K562 (cell line): ENCODE data around the gene AIF1. TPM values are rescaled to one million over a fixed set of nuclear protein-coding genes. Genes with fewer than 3 reads are reported as not detected.

ENCODE experiments used
- ARNT ChIP-seq, 2 experiments: fragments of 450-650 bp; IDR thresholded peaks; 2 replicates each; pipeline ENCODE4 v1.6.1; 2016; ENCODE audit warnings: mild to moderate bottlenecking in 1 of 2
- CREBBP ChIP-seq: IDR thresholded peaks from one replicate; pipeline ENCODE4 v1.6.1; 2012; ENCODE audit warnings: low read depth, mild to moderate bottlenecking, control low read depth, inconsistent platforms, low read length
- GABPA ChIP-seq: fragments of 200-800 bp; sonication (Bioruptor generic); conservative IDR thresholded peaks from 2 replicates; pipeline ENCODE4 v1.6.1; 2016; ENCODE audit warnings: low read depth, missing genetic modification characterization, missing compliant biosample characterization
- IRF2 ChIP-seq: sonication (generic); formaldehyde crosslinking; IDR thresholded peaks from 2 replicates; pipeline ENCODE4 v1.8.1; 2022; ENCODE audit warnings: mild to moderate bottlenecking, missing genetic modification reagents
- MCM2 ChIP-seq: fragments of 450-650 bp; IDR thresholded peaks from 2 replicates; pipeline ENCODE4 v1.6.1; 2017; ENCODE audit warnings: low read depth, mild to moderate bottlenecking
- NBN ChIP-seq: fragments of 450-650 bp; IDR thresholded peaks from 2 replicates; pipeline ENCODE4 v1.6.1; 2016; ENCODE audit warnings: low read depth, mild to moderate bottlenecking
- NR2F6 ChIP-seq: fragments of 450-650 bp; formaldehyde crosslinking; IDR thresholded peaks from 2 replicates; pipeline ENCODE4 v1.4.0; 2020; ENCODE audit warnings: mild to moderate bottlenecking
- POLR3A ChIP-seq: IDR thresholded peaks from 2 replicates; pipeline ENCODE4 v1.6.1; 2011; ENCODE audit warnings: borderline replicate concordance, mild to moderate bottlenecking, moderate library complexity; ENCODE audit not compliant: insufficient read length, insufficient read depth; ENCODE audit errors: extremely low read depth
- PPARD ChIP-seq: fragments of 250-450 bp; sonication (Bioruptor Pico); IDR thresholded peaks from 2 replicates; pipeline ENCODE4 v1.8.0; 2022; ENCODE audit warnings: inconsistent platforms, mild to moderate bottlenecking, moderate library complexity
- PURB ChIP-seq: sonication (generic); formaldehyde crosslinking; IDR thresholded peaks from 2 replicates; pipeline ENCODE4 v1.9.0; 2021; ENCODE audit warnings: low read depth, mild to moderate bottlenecking, missing genetic modification reagents
- TEAD1 ChIP-seq, 2 experiments: fragments of 450-650 bp in 1 of 2; sonication (generic) in 1 of 2; formaldehyde crosslinking; IDR thresholded peaks; 2 replicates each; pipeline versions ENCODE4 v1.4.0 to v1.8.0; 2020 to 2022; ENCODE audit warnings: mild to moderate bottlenecking in 2 of 2, missing genetic modification reagents in 1 of 2
- TEAD4 ChIP-seq, 2 experiments: sonication (generic) in 1 of 2; formaldehyde crosslinking in 1 of 2; IDR thresholded peaks; 2 replicates each; pipeline versions ENCODE4 v1.6.1 to v1.8.0; 2012 to 2022; ENCODE audit warnings: borderline replicate concordance in 1 of 2, inconsistent platforms in 1 of 2, low read length in 1 of 2, mild to moderate bottlenecking in 1 of 2, missing genetic modification reagents in 1 of 2
- ZNF175 ChIP-seq: fragments of 200-800 bp; sonication (Bioruptor generic); IDR thresholded peaks from 2 replicates; pipeline ENCODE4 v1.6.1; 2016; ENCODE audit warnings: low read depth, mild to moderate bottlenecking, missing genetic modification characterization, missing compliant biosample characterization
- polyA plus RNA-seq, 8 experiments: library from polyadenylated mRNA; depleted of rRNA in 4 of 8; stranded (reverse) in 5 of 8; unstranded in 3 of 8; fragments of >200 nt; fragmentation: Nextera tagmentation in 2 of 8; fragmentation: Illumina TruSeq in 1 of 8; extraction: Ambion mirVana in 2 of 8; extraction: Trizol in 1 of 8; gene quantifications; 2 replicates each; pipeline versions ENCODE4 v1.2.1 to v1.2.3, GENCODE V29; 2011 to 2014; ENCODE audit warnings: inconsistent platforms in 1 of 8, missing spikeins in 1 of 8
- total RNA-seq, 7 experiments: library from RNA; depleted of rRNA in 6 of 7; stranded (reverse); fragments of >200 nt in 6 of 7; fragmentation: Illumina TruSeq in 2 of 7; extraction: Trizol in 2 of 7; gene quantifications; 2 replicates each; pipeline versions ENCODE4 v1.2.1 to v1.2.3, GENCODE V29; 2011 to 2021; ENCODE audit warnings: low replicate concordance in 1 of 7
- TF ChIP-seq, protein P1 (sequence below): IDR thresholded peaks from 2 replicates; pipeline ENCODE4 v1.6.1; 2012; ENCODE audit warnings: low read depth, low read length, improper control_type of control experiment, borderline replicate concordance
- TF ChIP-seq, protein P2 (sequence below): IDR thresholded peaks from 3 replicates; pipeline ENCODE4 v1.6.1; 2011; ENCODE audit warnings: borderline replicate concordance, mild to moderate bottlenecking; ENCODE audit not compliant: insufficient read length, insufficient read depth
- TF ChIP-seq, protein P3 (sequence below), 2 experiments: fragments of 450-650 bp in 1 of 2; sonication (generic) in 1 of 2; formaldehyde crosslinking; conservative IDR thresholded peaks; 2 replicates each; pipeline versions ENCODE4 v1.4.0 to v1.8.1; 2020 to 2022; ENCODE audit warnings: mild to moderate bottlenecking in 1 of 2, missing genetic modification reagents in 1 of 2
- TF ChIP-seq, protein P4 (sequence below): fragments of 450-650 bp; formaldehyde crosslinking; conservative IDR thresholded peaks from 2 replicates; pipeline ENCODE4 v1.4.0; 2022; ENCODE audit warnings: mild to moderate bottlenecking, missing genetic modification characterization
- TF ChIP-seq, protein P5 (sequence below): sonication (generic); formaldehyde crosslinking; IDR thresholded peaks from 2 replicates; pipeline ENCODE4 v1.8.0; 2022; ENCODE audit warnings: mild to moderate bottlenecking, missing genetic modification reagents

The AIF1 gene
- total and polyA plus RNA-seq, 9 of the 15 experiments (the other 6 are each of a cell fraction or from before 2014, with no cell fraction given): 9.4 to 33.4 (median 19.4) TPM

DNA sequence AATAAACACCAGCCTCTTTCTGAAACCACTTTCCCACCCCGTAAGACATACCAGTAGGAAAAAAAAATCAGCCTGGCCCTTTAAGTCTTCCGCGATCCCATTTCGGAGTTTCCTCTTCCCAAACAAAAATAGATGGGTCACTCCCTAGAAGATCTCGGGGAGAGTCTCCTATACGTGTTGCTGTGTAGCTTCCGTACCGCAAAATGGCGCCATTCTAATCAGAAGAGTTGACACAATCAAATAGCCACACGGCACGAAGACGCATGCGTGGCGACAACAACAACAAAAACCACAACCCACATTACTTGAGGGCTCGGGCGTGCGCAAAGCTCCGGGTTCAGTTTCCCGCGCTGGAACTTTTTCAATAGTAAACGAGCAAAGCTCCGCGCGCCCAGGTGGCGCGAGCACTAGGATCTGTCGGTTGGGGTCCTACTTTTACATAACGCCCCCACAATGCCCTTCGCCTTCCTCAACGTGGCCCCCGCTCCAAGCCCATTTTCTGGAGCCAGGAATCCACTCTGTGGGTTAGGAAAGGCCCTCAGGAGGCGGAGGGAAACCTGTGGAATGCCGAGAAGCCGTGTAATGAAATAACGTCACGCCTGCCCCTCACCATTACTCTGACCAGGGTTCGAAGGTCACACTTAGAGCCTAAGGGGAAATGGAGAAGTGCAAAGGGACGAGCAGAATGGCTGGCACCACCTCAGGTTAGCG, 49.9 kb downstream of the AIF1 start, which contains the start of gene GPANK1 (continued):
- TF ChIP-seq, protein P1, sequence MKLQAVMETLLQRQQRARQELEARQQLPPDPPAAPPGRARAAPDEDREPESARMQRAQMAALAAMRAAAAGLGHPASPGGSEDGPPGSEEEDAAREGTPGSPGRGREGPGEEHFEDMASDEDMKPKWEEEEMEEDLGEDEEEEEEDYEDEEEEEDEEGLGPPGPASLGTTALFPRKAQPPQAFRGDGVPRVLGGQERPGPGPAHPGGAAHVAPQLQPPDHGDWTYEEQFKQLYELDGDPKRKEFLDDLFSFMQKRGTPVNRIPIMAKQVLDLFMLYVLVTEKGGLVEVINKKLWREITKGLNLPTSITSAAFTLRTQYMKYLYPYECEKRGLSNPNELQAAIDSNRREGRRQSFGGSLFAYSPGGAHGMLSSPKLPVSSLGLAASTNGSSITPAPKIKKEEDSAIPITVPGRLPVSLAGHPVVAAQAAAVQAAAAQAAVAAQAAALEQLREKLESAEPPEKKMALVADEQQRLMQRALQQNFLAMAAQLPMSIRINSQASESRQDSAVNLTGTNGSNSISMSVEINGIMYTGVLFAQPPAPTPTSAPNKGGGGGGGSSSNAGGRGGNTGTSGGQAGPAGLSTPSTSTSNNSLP: peak; percentile 71; the same call in 1 of the 2 replicates
- TF ChIP-seq PPARD (CRISPR knock-in tag) (no peak), CREBBP (no peak), IRF2 (CRISPR knock-in tag) (no peak), PURB (CRISPR knock-in tag) (no peak), GABPA (no peak), TEAD1 (CRISPR knock-in tag; IDR thresholded peaks at IDR 0.05) (peak; percentile 69 to 76; a peak in 1 of 4 replicates), ZNF175 (CRISPR knock-in tag) (peak; percentile 86), NR2F6 (CRISPR knock-in tag) (no peak; the same call in 1 of the 2 replicates), ARNT (IDR thresholded peaks at IDR 0.05) (peak in 1 of 2 experiments; percentile 62; a peak in 2 of 4 replicates), POLR3A (no peak), TEAD4 (IDR thresholded peaks at IDR 0.05; ENCODE audit: low read length) (peak; percentile 74), TEAD4 (CRISPR knock-in tag; IDR thresholded peaks at IDR 0.05; ENCODE audit: borderline replicate concordance) (no peak), NBN (0 out of 2 replicates have a peak, but pooled peaks have one; percentile 14), MCM2 (no peak)
- TF ChIP-seq, protein P2, sequence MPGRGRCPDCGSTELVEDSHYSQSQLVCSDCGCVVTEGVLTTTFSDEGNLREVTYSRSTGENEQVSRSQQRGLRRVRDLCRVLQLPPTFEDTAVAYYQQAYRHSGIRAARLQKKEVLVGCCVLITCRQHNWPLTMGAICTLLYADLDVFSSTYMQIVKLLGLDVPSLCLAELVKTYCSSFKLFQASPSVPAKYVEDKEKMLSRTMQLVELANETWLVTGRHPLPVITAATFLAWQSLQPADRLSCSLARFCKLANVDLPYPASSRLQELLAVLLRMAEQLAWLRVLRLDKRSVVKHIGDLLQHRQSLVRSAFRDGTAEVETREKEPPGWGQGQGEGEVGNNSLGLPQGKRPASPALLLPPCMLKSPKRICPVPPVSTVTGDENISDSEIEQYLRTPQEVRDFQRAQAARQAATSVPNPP: no peak
- TF ChIP-seq, protein P3, sequence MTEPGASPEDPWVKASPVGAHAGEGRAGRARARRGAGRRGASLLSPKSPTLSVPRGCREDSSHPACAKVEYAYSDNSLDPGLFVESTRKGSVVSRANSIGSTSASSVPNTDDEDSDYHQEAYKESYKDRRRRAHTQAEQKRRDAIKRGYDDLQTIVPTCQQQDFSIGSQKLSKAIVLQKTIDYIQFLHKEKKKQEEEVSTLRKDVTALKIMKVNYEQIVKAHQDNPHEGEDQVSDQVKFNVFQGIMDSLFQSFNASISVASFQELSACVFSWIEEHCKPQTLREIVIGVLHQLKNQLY (CRISPR knock-in tag; conservative IDR thresholded peaks at IDR 0.05): no peak
- TF ChIP-seq, protein P4, sequence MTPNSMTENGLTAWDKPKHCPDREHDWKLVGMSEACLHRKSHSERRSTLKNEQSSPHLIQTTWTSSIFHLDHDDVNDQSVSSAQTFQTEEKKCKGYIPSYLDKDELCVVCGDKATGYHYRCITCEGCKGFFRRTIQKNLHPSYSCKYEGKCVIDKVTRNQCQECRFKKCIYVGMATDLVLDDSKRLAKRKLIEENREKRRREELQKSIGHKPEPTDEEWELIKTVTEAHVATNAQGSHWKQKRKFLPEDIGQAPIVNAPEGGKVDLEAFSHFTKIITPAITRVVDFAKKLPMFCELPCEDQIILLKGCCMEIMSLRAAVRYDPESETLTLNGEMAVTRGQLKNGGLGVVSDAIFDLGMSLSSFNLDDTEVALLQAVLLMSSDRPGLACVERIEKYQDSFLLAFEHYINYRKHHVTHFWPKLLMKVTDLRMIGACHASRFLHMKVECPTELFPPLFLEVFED (CRISPR knock-in tag): peak; percentile 86
- TF ChIP-seq, protein P5, sequence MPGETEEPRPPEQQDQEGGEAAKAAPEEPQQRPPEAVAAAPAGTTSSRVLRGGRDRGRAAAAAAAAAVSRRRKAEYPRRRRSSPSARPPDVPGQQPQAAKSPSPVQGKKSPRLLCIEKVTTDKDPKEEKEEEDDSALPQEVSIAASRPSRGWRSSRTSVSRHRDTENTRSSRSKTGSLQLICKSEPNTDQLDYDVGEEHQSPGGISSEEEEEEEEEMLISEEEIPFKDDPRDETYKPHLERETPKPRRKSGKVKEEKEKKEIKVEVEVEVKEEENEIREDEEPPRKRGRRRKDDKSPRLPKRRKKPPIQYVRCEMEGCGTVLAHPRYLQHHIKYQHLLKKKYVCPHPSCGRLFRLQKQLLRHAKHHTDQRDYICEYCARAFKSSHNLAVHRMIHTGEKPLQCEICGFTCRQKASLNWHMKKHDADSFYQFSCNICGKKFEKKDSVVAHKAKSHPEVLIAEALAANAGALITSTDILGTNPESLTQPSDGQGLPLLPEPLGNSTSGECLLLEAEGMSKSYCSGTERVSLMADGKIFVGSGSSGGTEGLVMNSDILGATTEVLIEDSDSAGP: peak; percentile 87
